Effector memory CD4-positive, alpha-beta T cell (primary cell): Measurements from ENCODE around the gene GOLGA3.
"Not testable (repeated sequence)": the region's sequence is repeated elsewhere in the genome, so short reads cannot be mapped to it uniquely, and the experiment has no call there.

Experiments
- DNase-seq, 3 donors: peaks; one replicate each; pipeline ENCODE4 v3.0.0-alpha.2; 2020
- H3K27ac ChIP-seq: 2 replicates; pipeline ENCODE4 v1.7.0; 2013; ENCODE audit warnings: mild to moderate bottlenecking, low read length, moderate library complexity; ENCODE audit not compliant: insufficient read depth, poor library complexity, severe bottlenecking
- H3K27me3 ChIP-seq: replicated peaks from 2 replicates; pipeline ENCODE4 v1.7.0; 2013; ENCODE audit warnings: mild to moderate bottlenecking, low read length; ENCODE audit not compliant: insufficient read depth, control insufficient read depth, poor library complexity, severe bottlenecking
- H3K36me3 ChIP-seq: 2 replicates; pipeline ENCODE4 v1.7.0; 2013; ENCODE audit warnings: mild to moderate bottlenecking, low read length, moderate library complexity; ENCODE audit not compliant: control insufficient read depth, insufficient read depth
- H3K4me1 ChIP-seq: 2 replicates; pipeline ENCODE4 v1.7.0; 2013; ENCODE audit warnings: low read length, mild to moderate bottlenecking; ENCODE audit not compliant: control insufficient read depth, insufficient read depth, poor library complexity, severe bottlenecking
- H3K4me3 ChIP-seq: 2 replicates; pipeline ENCODE4 v1.7.0; 2013; ENCODE audit warnings: low read length, low read depth, mild to moderate bottlenecking; ENCODE audit not compliant: insufficient read depth, poor library complexity, severe bottlenecking
- H3K9me3 ChIP-seq: 2 replicates; pipeline ENCODE4 v1.7.0; 2013; ENCODE audit warnings: mild to moderate bottlenecking, low read length, moderate library complexity; ENCODE audit not compliant: control insufficient read depth

Gene GOLGA3

DNA sequence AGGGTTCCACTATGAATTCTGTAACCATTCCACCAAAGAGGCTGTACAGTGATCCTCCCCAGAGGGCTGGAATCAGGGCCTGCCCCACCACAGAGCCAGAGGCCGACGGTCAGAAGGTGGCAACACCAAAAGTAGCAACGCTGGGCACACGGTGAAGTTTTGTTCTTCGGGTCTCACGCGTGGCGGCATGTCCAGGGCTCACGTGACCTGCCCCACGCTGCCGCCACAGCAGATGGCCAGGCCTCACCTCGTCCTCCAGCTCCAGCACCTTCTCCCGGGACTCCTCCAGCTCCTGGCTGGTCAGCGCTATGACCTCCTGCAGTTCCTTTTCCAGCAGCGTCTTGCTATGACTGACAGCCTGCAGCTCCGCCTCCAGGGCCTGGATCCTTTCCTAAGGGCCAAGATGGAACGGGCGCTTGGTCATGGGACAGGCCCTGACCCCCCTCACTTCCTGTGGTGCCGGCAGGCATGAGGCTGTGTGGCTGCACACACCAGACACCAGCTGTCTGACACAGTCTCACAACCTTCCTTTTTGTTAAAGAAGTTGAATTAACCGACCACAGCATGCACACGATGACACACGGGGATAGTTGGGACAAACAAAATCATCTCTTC lies 44.6 kb downstream of the GOLGA3 start:
- Histone ChIP-seq H3K36me3 (peaks cover 70% of the 10 kb centered on the region), H3K4me3 (no peak overlapping the region), H3K9me3 (no peaks in the 10 kb centered on the region), H3K27ac (no peak overlapping the region), H3K27me3 (no peaks in the 10 kb centered on the region), H3K4me1 (no peaks in the 10 kb centered on the region)
- no peak for DNase-seq

DNA sequence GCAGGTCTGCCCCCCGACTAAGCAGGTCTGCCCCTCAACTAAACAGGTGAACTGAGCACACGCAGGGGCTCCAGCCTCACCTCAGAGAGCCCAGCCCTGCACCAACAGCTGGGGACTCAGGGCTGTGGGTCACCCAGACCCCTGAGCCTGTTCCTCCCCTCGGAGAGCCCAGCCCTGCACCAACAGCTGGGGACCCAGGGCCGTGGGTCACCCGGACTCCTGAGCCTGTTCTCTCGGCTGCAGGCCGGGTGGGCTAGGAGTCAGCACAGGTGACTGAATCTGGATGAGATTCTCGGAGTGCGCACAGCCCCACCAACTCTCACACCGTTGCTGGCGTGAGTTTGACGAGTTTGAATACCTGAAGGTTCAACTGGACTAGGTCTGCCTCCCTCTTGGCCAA lies 46.7 kb downstream of the GOLGA3 start:
- no peak overlapping the region for H3K27ac ChIP-seq
- peaks cover 69% of the 10 kb centered on the region for H3K36me3 ChIP-seq
- no peak for DNase-seq
- no peaks in the 10 kb centered on the region for H3K9me3 ChIP-seq
- no peak overlapping the region for H3K4me3 ChIP-seq
- H3K4me1 ChIP-seq, result no peaks in the 10 kb centered on the region
- H3K27me3 ChIP-seq, result no peaks in the 10 kb centered on the region

DNA sequence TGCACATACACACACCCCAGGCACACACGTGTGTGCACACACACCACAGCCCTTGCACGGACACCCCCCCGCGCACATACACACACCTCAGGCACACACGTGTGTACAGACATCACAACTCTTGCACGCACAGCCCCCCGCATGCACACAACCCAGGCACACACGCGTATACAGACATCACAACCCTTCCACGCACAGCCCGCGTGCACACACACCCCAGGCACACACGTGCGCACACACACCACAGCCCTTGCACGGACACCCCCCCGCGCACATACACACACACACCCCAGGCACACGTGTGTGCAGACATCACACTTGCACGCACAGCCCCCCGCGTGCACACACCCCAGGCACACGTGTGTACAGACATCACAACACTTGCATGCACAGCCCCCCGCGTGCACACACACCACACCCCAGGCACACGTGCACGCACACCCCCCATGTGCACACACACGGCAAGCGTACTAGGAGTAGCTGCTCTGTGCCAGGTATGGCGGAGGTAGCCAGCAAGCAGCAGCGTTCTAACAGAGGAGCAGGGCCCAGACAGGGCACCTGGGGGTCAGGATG lies 48.8 kb downstream of the GOLGA3 start:
- Histone ChIP-seq H3K27ac (no peak overlapping the region), H3K36me3 (peaks cover 67% of the 10 kb centered on the region), H3K27me3 (no peaks in the 10 kb centered on the region), H3K4me1 (no peaks in the 10 kb centered on the region), H3K9me3 (no peaks in the 10 kb centered on the region), H3K4me3 (no peak overlapping the region)
- no peak for DNase-seq

DNA sequence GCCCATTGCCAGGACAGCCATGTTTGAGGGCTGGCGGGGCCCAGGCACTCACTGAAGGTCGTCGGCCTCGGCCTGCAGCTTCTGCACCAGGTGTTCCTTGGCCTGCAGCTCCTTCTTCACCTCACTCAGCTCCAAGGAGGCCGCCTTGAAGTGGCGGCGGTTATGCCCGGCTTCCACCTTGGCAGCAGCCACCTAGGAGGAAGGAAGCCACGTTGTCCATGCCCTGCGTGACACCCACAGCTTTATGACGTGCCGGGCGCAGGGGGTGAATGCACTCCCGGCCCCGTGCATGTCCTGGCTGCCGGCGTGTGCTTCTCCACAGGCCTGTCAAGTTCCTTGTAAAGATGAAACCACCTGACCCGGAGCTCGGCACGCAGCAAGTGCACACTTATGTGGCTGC lies 51.1 kb downstream of the GOLGA3 start:
- Histone ChIP-seq H3K9me3 (no peaks in the 10 kb centered on the region), H3K27me3 (no peaks in the 10 kb centered on the region), H3K4me3 (no peak overlapping the region), H3K27ac (no peak overlapping the region), H3K4me1 (no peaks in the 10 kb centered on the region), H3K36me3 (peaks cover 69% of the 10 kb centered on the region)
- DNase-seq, result no peak

DNA sequence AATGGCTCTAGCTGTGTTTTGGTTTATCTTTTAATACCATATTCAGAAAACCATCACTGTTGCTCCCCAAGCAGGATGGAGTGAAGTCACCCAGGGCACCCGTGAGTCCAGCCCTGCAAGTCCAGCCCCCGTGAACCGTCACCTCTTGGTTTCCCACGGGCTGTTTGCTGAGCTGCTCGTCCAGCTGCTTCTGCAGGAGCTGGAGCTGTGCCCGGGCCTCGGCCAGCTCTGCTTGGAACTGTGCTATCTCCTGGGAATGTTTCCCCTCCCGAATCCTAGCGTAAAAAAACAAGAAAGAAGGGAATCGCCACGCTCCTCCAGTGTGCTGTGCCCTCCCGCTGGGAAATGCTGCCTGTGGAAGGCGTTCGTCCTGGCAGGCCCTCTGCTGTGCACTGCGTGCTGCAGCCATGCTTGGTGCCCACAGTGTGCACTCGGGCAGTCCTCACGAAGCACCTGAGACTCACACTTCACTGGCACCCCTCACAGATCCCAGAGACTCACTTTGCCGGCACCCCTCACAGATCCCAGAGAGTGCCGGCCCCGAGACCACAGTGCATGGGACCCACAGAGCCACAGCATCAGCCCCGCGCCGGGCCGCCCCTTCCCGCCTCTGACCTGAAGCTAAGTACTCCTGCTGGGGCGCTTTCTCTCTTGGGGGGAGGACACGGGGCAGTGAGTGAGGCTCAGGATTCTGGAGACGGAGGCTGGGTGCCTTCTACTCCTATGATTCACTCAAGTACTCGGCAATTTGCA lies 51.7 kb downstream of the GOLGA3 start:
- H3K4me3 ChIP-seq, result no peak overlapping the region
- H3K36me3 ChIP-seq, result peaks cover 64% of the 10 kb centered on the region
- H3K27me3 ChIP-seq, result no peaks in the 10 kb centered on the region
- H3K9me3 ChIP-seq, result no peaks in the 10 kb centered on the region
- H3K4me1 ChIP-seq, result peaks cover under 1% of the 10 kb centered on the region
- no peak for DNase-seq
- no peak overlapping the region for H3K27ac ChIP-seq

DNA sequence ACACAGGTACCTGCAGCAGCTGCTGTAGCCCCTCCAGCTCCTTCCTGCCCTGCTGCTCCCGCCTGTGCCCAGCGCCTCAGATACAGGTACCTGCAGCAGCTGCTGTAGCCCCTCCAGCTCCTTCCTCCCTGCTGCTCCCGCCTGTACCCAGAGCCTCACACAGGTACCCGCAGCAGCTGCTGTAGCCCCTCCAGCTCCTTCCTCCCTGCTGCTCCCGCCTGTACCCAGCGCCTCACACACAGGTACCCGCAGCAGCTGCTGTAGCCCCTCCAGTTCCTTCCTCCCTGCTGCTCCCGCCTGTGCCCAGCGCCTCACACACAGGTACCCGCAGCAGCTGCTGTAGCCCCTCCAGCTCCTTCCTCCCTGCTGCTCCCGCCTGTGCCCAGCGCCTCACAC lies 52.4 kb downstream of the GOLGA3 start:
- not testable (repeated sequence) for H3K9me3 ChIP-seq, H3K4me3 ChIP-seq, H3K27ac ChIP-seq, H3K4me1 ChIP-seq, DNase-seq, H3K27me3 ChIP-seq
- H3K36me3 ChIP-seq, result peaks cover 57% of the 10 kb centered on the region

DNA sequence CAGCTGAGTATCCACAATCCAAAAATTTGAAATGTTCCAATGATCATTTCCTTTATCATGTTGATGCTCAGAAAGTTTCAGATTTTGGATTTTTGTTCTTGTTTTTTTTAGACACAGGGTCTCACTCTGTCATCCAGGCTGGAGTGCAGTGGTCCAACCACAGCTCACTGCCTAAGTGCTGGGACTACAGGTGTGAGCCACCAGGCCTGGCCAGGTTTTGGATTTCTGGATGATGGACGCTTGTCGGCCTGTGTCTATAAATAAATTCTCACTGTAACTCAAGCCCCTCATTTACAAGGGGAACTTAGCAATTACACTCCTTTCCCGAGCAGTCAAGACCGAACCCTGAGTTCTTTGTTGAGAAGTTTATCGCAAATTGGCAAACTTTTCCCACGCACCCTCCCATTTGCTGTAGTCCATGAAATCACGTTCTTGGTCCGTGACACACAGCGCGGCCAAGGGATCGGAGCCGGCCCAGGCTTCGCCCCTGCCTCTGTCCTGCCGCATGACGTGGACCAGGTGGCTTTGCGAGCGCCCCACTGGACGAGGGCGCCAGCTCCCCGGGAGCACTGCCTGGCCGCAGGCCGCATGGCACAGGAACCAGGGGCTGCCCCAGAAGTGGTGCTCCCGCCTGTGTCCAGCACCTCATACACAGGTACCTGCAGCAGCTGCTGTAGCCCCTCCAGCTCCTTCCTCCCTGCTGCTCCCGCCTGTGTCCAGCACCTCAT lies 53.0 kb downstream of the GOLGA3 start:
- Histone ChIP-seq H3K27ac (no peak overlapping the region), H3K4me3 (no peak overlapping the region), H3K36me3 (peaks cover 52% of the 10 kb centered on the region), H3K9me3 (no peaks in the 10 kb centered on the region), H3K27me3 (no peaks in the 10 kb centered on the region), H3K4me1 (peaks cover 14% of the 10 kb centered on the region)
- no peak for DNase-seq

DNA sequence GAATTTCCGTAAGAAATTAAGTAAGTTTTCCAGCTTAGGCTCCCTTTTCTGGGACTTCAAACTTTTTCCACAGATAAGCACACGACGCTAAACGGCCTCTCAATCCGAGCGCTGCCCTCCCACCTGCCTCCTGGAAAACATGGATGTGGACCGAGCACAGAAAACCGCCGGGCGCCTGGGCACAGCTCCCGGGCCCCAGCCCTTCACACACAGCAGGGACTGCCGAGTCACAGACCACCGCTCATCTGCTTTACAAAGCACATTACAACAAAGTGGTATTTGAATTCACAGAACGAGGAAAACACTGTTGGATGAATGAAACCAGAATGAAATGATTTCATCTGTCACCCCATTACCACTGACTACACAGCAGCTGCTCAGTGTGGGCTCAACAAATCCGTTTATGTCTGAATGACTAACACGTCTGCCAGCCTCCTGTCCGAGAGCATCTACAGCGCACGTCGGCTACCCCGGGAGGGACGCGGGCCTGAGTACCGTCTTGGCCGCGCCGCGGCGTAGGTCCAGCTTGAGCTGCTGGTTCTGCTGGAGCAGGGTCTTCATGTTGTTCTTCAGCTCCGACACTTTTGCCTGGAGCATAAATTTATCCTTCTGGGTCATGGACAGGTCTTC lies 53.9 kb downstream of the GOLGA3 start:
- Histone ChIP-seq H3K9me3 (no peaks in the 10 kb centered on the region), H3K36me3 (peaks cover 49% of the 10 kb centered on the region)

DNA sequence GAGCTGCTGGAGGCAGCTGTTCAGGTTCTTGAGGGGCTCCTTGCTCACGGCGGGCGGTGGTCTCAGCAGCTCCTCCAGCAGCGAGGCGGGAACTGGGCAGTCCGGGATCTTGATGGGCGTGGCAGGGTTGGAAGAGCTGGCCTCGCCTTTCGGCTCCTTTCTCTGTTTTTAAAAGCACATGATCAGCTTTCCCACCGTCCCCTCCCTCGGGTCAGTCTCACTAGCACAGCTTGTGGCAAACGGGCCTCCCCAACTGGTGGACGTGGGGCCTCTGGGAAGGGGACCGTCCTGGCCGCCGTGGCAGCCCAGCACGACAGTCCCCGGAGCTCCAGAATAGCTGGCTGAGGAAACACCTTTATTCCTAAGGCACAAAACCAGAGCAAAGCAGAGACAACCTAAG lies 54.5 kb downstream of the GOLGA3 start:
- Histone ChIP-seq H3K4me3 (no peak overlapping the region), H3K4me1 (peaks cover 15% of the 10 kb centered on the region), H3K36me3 (peaks cover 49% of the 10 kb centered on the region), H3K27ac (peak overlapping the region; percentile 4), H3K27me3 (no peaks in the 10 kb centered on the region), H3K9me3 (no peaks in the 10 kb centered on the region)
- no peak for DNase-seq

More for the DNA sequence above, 53.9 kb downstream of the GOLGA3 start:
- no peaks in the 10 kb centered on the region for H3K27me3 ChIP-seq
- H3K4me3 ChIP-seq, result no peak overlapping the region
- H3K27ac ChIP-seq, result no peak overlapping the region
- DNase-seq, result no peak
- peaks cover 15% of the 10 kb centered on the region for H3K4me1 ChIP-seq
